ENCODE results near the gene DPP8.
"Not testable (repeated sequence)": the region's sequence is repeated elsewhere in the genome, so short reads cannot be mapped to it uniquely, and the experiment has no call there.

The DPP8 gene

DNA sequence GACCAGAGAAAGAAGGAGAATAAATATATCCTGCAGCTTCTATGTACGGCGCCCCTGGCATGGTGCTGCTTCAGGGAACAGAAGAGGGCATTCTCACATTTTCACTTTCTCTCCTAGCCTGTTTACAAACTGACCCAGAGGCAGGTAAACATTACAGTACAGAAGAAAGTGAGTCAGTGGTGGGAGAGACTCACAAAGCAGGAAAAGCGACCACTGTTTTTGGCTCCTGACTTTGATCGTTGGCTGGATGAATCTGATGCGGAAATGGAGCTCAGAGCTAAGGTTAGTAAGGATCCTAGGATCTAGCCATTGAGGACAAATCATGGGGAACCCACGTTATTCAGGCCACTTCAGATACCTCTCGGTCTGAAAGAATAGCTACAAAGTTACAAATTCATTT, 39.1 kb upstream of the DPP8 start:
- no CpG with 5 or more reads among the region's 7 CpGs for WGBS (ENCODE audit: extremely low coverage, insufficient coverage, low lambda C conversion rate)
- peaks cover 7% of the 10 kb centered on the region for H3K79me2 ChIP-seq (ENCODE audit: control insufficient read depth, insufficient read depth, low read length)

DNA sequence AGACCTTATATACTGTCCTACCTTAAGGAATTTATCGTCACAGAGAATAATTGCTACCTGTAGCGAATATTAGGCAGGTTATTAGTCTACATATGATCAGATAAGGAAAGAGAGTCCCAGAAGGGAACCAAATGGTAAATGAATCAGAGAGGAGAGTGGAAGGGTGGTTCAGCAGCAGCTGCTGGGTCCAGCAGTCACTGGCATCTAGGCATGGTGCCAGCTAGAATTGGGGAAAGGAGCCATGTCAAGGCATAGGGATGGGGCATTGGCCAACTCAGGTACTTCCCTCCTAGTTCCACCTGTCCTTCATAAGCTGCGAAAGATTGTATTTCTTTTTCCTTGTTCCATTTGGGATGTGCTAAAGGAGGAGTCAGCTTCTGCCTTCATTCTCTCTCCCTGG, 36.2 kb upstream of the DPP8 start:
- no peak overlapping the region for H3K4me3 ChIP-seq (ENCODE audit: low read length)
- no peak overlapping the region for H4K8ac ChIP-seq (ENCODE audit: low read depth, low read length)
- H3K56ac ChIP-seq (ENCODE audit: low read length) = no peak overlapping the region
- no peak overlapping the region for H2BK120ac ChIP-seq (ENCODE audit: low read depth, low read length)
- H3K18ac ChIP-seq (ENCODE audit: low read length) = no peak overlapping the region
- no peak overlapping the region for H2BK5ac ChIP-seq (ENCODE audit: low read length)
- H3K27me3 ChIP-seq (ENCODE audit: insufficient read depth, low read length, poor library complexity) = no peaks in the 10 kb centered on the region
- no peaks in the 10 kb centered on the region for H3K4me1 ChIP-seq (ENCODE audit: control insufficient read depth, low read depth, low read length)
- peaks cover 19% of the 10 kb centered on the region for H3K79me2 ChIP-seq (ENCODE audit: control insufficient read depth, insufficient read depth, low read length)
- no peak overlapping the region for H3K4me2 ChIP-seq (ENCODE audit: low read length)
- no peak overlapping the region for H3K23ac ChIP-seq (ENCODE audit: low read length)
- H3K4ac ChIP-seq (ENCODE audit: low read depth, low read length) = no peak overlapping the region
- no peak overlapping the region for H4K5ac ChIP-seq (ENCODE audit: low read length)
- H2BK15ac ChIP-seq (replicated peaks; ENCODE audit: low read depth) = no peak overlapping the region
- no peak overlapping the region for H3K27ac ChIP-seq (ENCODE audit: low read depth, low read length)
- H3K79me1 ChIP-seq (ENCODE audit: low read length) = peaks cover 23% of the 10 kb centered on the region
- no peak for DNase-seq
- WGBS (ENCODE audit: extremely low coverage, insufficient coverage, low lambda C conversion rate) = no CpG with 5 or more reads among the region's 3 CpGs
- H3K36me3 ChIP-seq (ENCODE audit: control insufficient read depth, insufficient read depth, low read length) = peaks cover 10% of the 10 kb centered on the region
- H3K9ac ChIP-seq (ENCODE audit: low read length) = no peak overlapping the region
- no peak overlapping the region for H2AK5ac ChIP-seq (ENCODE audit: low read length)

More for the DNA sequence above, 39.1 kb upstream of the DPP8 start:
- no peak overlapping the region for H3K56ac ChIP-seq (ENCODE audit: low read length)
- H4K8ac ChIP-seq (ENCODE audit: low read depth, low read length) = no peak overlapping the region
- no peak overlapping the region for H2BK120ac ChIP-seq (ENCODE audit: low read depth, low read length)
- H3K4me3 ChIP-seq (ENCODE audit: low read length) = no peak overlapping the region
- H4K5ac ChIP-seq (ENCODE audit: low read length) = no peak overlapping the region
- H2BK15ac ChIP-seq (replicated peaks; ENCODE audit: low read depth) = no peak overlapping the region
- peaks cover 18% of the 10 kb centered on the region for H3K79me1 ChIP-seq (ENCODE audit: low read length)
- no peak overlapping the region for H2BK5ac ChIP-seq (ENCODE audit: low read length)
- H3K18ac ChIP-seq (ENCODE audit: low read length) = no peak overlapping the region
- no peak overlapping the region for H2AK5ac ChIP-seq (ENCODE audit: low read length)
- no peaks in the 10 kb centered on the region for H3K27me3 ChIP-seq (ENCODE audit: insufficient read depth, low read length, poor library complexity)
- no peak overlapping the region for H3K4ac ChIP-seq (ENCODE audit: low read depth, low read length)
- no peak overlapping the region for H3K4me2 ChIP-seq (ENCODE audit: low read length)
- H3K27ac ChIP-seq (ENCODE audit: low read depth, low read length) = no peak overlapping the region
- H3K9ac ChIP-seq (ENCODE audit: low read length) = no peak overlapping the region
- no peaks in the 10 kb centered on the region for H3K4me1 ChIP-seq (ENCODE audit: control insufficient read depth, low read depth, low read length)
- H3K23ac ChIP-seq (ENCODE audit: low read length) = no peak overlapping the region
- DNase-seq = no peak
- H3K36me3 ChIP-seq (ENCODE audit: control insufficient read depth, insufficient read depth, low read length) = peaks cover 13% of the 10 kb centered on the region

DNA sequence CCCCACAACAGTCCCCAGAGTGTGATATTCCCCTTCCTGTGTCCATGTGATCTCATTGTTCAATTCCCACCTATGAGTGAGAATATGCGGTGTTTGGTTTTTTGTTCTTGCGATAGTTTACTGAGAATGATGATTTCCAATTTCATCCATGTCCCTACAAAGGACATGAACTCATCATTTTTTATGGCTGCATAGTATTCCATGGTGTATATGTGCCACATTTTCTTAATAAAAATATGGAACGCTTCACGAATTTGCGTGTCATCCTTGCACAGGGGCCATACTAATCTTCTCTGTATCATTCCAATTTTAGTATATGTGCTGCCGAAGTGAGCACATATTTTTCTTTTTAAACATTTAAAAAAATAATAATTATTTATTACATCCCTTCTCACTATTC, 35.4 kb upstream of the DPP8 start:
- not testable (repeated sequence) for H3K4me2 ChIP-seq (ENCODE audit: low read length); H4K8ac ChIP-seq (ENCODE audit: low read depth, low read length); H2BK15ac ChIP-seq (replicated peaks; ENCODE audit: low read depth); H2BK5ac ChIP-seq (ENCODE audit: low read length); H2AK5ac ChIP-seq (ENCODE audit: low read length); H3K4me3 ChIP-seq (ENCODE audit: low read length); H3K36me3 ChIP-seq (ENCODE audit: control insufficient read depth, insufficient read depth, low read length); H3K27ac ChIP-seq (ENCODE audit: low read depth, low read length); H3K23ac ChIP-seq (ENCODE audit: low read length); H3K9ac ChIP-seq (ENCODE audit: low read length); H2BK120ac ChIP-seq (ENCODE audit: low read depth, low read length); DNase-seq; H3K27me3 ChIP-seq (ENCODE audit: insufficient read depth, low read length, poor library complexity); H3K4me1 ChIP-seq (ENCODE audit: control insufficient read depth, low read depth, low read length); H4K5ac ChIP-seq (ENCODE audit: low read length); H3K18ac ChIP-seq (ENCODE audit: low read length); H3K56ac ChIP-seq (ENCODE audit: low read length); H3K4ac ChIP-seq (ENCODE audit: low read depth, low read length)
- Histone ChIP-seq H3K79me2 (ENCODE audit: control insufficient read depth, insufficient read depth, low read length) (peaks cover 24% of the 10 kb centered on the region), H3K79me1 (ENCODE audit: low read length) (peaks cover 24% of the 10 kb centered on the region)
- 100% methylated on average over 1 of the region's 6 CpGs for WGBS (ENCODE audit: extremely low coverage, insufficient coverage, low lambda C conversion rate)

DNA sequence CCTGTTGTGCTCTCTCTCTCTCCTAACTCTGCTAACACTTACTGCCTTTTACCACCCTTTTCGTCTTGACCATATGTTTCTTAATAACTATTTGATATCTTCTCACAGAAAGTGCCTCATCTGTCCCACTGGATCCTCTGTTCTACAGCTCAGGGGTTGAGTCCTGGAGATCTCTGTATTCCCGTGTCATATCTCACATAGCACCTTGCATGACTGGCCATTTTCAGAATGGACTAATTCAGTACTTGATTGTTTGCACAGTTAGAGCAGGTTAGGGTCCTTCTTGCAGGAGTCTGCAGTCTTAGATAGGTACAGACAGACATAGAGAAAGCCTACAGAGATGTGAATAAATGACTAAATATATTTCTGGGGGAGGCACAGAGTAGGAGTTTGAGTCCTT, 33.7 kb upstream of the DPP8 start:
- H3K79me1 ChIP-seq (ENCODE audit: low read length) = peaks cover 25% of the 10 kb centered on the region
- DNase-seq = no peak
- H3K9ac ChIP-seq (ENCODE audit: low read length) = no peak overlapping the region
- no peak overlapping the region for H4K5ac ChIP-seq (ENCODE audit: low read length)
- H3K18ac ChIP-seq (ENCODE audit: low read length) = no peak overlapping the region
- no peak overlapping the region for H3K4ac ChIP-seq (ENCODE audit: low read depth, low read length)
- no peak overlapping the region for H2BK15ac ChIP-seq (replicated peaks; ENCODE audit: low read depth)
- H3K4me3 ChIP-seq (ENCODE audit: low read length) = no peak overlapping the region
- H3K27ac ChIP-seq (ENCODE audit: low read depth, low read length) = no peak overlapping the region
- no peaks in the 10 kb centered on the region for H3K4me1 ChIP-seq (ENCODE audit: control insufficient read depth, low read depth, low read length)
- no peak overlapping the region for H3K56ac ChIP-seq (ENCODE audit: low read length)
- no peak overlapping the region for H4K8ac ChIP-seq (ENCODE audit: low read depth, low read length)
- no peaks in the 10 kb centered on the region for H3K27me3 ChIP-seq (ENCODE audit: insufficient read depth, low read length, poor library complexity)
- H3K4me2 ChIP-seq (ENCODE audit: low read length) = no peak overlapping the region
- no peak overlapping the region for H2AK5ac ChIP-seq (ENCODE audit: low read length)
- H3K79me2 ChIP-seq (ENCODE audit: control insufficient read depth, insufficient read depth, low read length) = peaks cover 33% of the 10 kb centered on the region
- no CpG with 5 or more reads among the region's 2 CpGs for WGBS (ENCODE audit: extremely low coverage, insufficient coverage, low lambda C conversion rate)
- peaks cover 7% of the 10 kb centered on the region for H3K36me3 ChIP-seq (ENCODE audit: control insufficient read depth, insufficient read depth, low read length)
- no peak overlapping the region for H2BK5ac ChIP-seq (ENCODE audit: low read length)
- H3K23ac ChIP-seq (ENCODE audit: low read length) = no peak overlapping the region
- H2BK120ac ChIP-seq (ENCODE audit: low read depth, low read length) = no peak overlapping the region

DNA sequence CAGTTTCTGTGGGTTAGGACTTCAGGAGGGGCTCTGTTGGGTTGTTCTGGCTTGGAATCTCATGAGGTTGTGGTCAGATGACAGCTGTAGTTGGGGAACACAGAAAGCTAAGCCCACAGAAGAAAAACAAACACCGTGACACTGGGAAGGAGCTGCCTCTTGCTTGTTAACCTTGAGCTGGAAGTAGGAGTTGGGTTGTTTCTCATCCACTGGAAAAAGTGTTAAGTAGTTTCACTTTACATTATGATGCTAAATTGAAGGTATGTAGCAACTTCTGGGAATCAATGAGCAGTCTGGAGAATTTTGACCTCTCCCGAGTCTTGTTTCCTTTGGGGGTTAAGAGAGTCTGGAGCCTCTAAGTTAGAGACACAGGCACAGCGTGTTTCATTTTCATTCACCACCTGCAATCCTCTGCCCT, 33.2 kb upstream of the DPP8 start:
- Histone ChIP-seq H3K9ac (ENCODE audit: low read length) (no peak overlapping the region), H3K79me2 (ENCODE audit: control insufficient read depth, insufficient read depth, low read length) (peaks cover 36% of the 10 kb centered on the region), H4K8ac (ENCODE audit: low read depth, low read length) (no peak overlapping the region), H3K27ac (ENCODE audit: low read depth, low read length) (no peak overlapping the region), H3K4me2 (ENCODE audit: low read length) (no peak overlapping the region), H2BK15ac (replicated peaks; ENCODE audit: low read depth) (no peak overlapping the region), H4K5ac (ENCODE audit: low read length) (no peak overlapping the region), H2BK5ac (ENCODE audit: low read length) (no peak overlapping the region), H3K79me1 (ENCODE audit: low read length) (peaks cover 23% of the 10 kb centered on the region), H3K4ac (ENCODE audit: low read depth, low read length) (no peak overlapping the region), H3K23ac (ENCODE audit: low read length) (no peak overlapping the region), H3K18ac (ENCODE audit: low read length) (no peak overlapping the region), H3K4me3 (ENCODE audit: low read length) (no peak overlapping the region), H2AK5ac (ENCODE audit: low read length) (no peak overlapping the region), H3K56ac (ENCODE audit: low read length) (no peak overlapping the region), H2BK120ac (ENCODE audit: low read depth, low read length) (no peak overlapping the region), H3K27me3 (ENCODE audit: insufficient read depth, low read length, poor library complexity) (no peaks in the 10 kb centered on the region), H3K4me1 (ENCODE audit: control insufficient read depth, low read depth, low read length) (no peaks in the 10 kb centered on the region), H3K36me3 (ENCODE audit: control insufficient read depth, insufficient read depth, low read length) (peaks cover 4% of the 10 kb centered on the region)
- peak; percentile 27 for DNase-seq
- WGBS (ENCODE audit: extremely low coverage, insufficient coverage, low lambda C conversion rate) = no CpG with 5 or more reads among the region's 3 CpGs

DNA sequence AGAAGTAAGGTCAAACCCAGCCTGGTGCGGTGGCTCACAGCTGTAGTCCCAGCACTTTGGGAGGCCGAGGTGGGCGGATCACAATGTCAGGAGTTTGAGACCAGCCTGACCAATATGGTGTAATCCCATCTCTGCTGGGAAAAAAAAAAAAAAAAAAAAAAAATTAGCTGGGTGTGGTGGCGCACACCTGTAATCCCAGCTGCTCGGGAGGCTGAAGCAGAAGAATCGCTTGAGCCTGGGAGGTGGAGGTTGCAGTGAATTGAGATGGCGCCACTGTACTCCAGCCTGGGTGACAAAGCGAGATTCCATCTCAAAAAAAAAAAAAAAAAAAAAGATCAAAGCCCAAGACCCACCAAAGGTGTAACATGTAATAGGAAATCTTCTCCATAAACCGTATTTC, 31.8 kb upstream of the DPP8 start:
- not testable (repeated sequence) for H3K9ac ChIP-seq (ENCODE audit: low read length); H3K4me1 ChIP-seq (ENCODE audit: control insufficient read depth, low read depth, low read length); H3K4ac ChIP-seq (ENCODE audit: low read depth, low read length); H3K56ac ChIP-seq (ENCODE audit: low read length); H3K27me3 ChIP-seq (ENCODE audit: insufficient read depth, low read length, poor library complexity); H4K5ac ChIP-seq (ENCODE audit: low read length); H3K36me3 ChIP-seq (ENCODE audit: control insufficient read depth, insufficient read depth, low read length); H3K23ac ChIP-seq (ENCODE audit: low read length); H2BK15ac ChIP-seq (replicated peaks; ENCODE audit: low read depth); DNase-seq; H2BK5ac ChIP-seq (ENCODE audit: low read length); H2AK5ac ChIP-seq (ENCODE audit: low read length); H3K18ac ChIP-seq (ENCODE audit: low read length); H3K4me2 ChIP-seq (ENCODE audit: low read length); H3K4me3 ChIP-seq (ENCODE audit: low read length); H2BK120ac ChIP-seq (ENCODE audit: low read depth, low read length); H4K8ac ChIP-seq (ENCODE audit: low read depth, low read length); H3K27ac ChIP-seq (ENCODE audit: low read depth, low read length)
- Histone ChIP-seq H3K79me1 (ENCODE audit: low read length) (peaks cover 19% of the 10 kb centered on the region), H3K79me2 (ENCODE audit: control insufficient read depth, insufficient read depth, low read length) (peaks cover 35% of the 10 kb centered on the region)
- WGBS (ENCODE audit: extremely low coverage, insufficient coverage, low lambda C conversion rate) = no CpG with 5 or more reads among the region's 9 CpGs
